Measurements from ENCODE around the gene PABPN1L.

Gene PABPN1L

DNA sequence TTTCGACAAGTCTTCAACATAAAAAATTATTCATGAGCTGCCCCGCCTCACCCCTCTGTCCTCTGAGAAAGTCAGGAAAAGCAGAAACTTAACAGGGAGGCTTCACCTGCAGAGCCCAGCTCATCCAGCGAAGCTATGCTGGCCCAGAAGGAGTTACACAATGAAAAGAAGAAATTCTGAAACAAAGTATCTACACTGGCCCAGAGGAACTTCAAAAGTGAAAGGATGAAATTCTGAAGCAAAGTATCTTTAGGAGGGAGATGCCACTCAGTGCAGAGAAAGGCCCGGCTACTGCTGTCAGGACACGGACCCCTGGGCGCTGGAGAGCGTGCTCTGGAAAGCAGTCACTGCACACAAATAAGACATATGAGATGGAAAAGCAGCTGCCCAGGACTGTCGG, 11.3 kb downstream of the PABPN1L start:
- no peak for DNase-seq (ENCODE audit: low read depth)
- TF ChIP-seq, protein P1, sequence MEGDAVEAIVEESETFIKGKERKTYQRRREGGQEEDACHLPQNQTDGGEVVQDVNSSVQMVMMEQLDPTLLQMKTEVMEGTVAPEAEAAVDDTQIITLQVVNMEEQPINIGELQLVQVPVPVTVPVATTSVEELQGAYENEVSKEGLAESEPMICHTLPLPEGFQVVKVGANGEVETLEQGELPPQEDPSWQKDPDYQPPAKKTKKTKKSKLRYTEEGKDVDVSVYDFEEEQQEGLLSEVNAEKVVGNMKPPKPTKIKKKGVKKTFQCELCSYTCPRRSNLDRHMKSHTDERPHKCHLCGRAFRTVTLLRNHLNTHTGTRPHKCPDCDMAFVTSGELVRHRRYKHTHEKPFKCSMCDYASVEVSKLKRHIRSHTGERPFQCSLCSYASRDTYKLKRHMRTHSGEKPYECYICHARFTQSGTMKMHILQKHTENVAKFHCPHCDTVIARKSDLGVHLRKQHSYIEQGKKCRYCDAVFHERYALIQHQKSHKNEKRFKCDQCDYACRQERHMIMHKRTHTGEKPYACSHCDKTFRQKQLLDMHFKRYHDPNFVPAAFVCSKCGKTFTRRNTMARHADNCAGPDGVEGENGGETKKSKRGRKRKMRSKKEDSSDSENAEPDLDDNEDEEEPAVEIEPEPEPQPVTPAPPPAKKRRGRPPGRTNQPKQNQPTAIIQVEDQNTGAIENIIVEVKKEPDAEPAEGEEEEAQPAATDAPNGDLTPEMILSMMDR (IDR thresholded peaks at IDR 0.05; ENCODE audit: low read depth, low read length, missing control alignments), result no peak
- no peak overlapping the region for H3K4me3 ChIP-seq (ENCODE audit: low read depth, low read length)

DNA sequence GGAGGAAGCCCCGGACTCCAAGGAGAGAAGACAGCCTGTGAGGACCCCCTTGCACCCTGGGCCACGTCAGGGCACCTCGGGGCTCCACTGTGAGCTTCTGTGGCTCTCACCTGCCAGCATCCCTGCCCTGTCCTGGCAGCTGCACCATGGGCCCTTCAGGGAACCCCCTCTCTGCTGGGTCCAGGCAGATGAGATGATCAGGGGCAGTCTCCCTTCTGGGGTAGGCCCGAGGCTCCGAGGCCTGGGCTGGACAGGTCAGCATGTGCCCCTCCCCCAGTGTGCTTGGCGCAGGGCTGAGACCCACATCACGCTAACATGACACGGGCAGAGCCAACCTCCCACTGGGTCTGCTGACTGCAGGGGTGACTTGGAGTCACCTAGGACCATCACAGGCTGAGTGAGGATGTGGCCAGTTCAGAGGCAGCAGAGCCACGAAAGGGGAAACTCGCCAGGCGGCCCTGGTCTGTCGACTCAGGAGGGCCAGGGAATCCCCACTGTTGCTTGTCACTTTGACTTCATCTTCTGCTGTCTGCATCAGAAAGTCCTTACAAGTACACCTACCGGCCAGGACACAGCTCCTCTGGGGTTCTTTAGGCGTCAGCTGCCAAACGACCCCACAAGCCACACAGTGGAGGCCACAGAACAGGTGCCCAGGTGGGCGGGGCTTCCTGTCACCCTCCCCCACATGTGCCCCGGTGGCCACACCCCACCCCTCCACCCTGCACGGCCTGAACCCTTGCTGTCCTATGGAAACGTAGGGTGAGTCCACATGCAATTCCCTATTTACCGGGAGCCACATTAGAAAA, 12.0 kb downstream of the PABPN1L start:
- TF ChIP-seq, protein P1 (IDR thresholded peaks at IDR 0.05; ENCODE audit: low read depth, low read length, missing control alignments), result no peak
- DNase-seq (ENCODE audit: low read depth), result no peak
- H3K4me3 ChIP-seq (ENCODE audit: low read depth, low read length), result no peak overlapping the region

DNA sequence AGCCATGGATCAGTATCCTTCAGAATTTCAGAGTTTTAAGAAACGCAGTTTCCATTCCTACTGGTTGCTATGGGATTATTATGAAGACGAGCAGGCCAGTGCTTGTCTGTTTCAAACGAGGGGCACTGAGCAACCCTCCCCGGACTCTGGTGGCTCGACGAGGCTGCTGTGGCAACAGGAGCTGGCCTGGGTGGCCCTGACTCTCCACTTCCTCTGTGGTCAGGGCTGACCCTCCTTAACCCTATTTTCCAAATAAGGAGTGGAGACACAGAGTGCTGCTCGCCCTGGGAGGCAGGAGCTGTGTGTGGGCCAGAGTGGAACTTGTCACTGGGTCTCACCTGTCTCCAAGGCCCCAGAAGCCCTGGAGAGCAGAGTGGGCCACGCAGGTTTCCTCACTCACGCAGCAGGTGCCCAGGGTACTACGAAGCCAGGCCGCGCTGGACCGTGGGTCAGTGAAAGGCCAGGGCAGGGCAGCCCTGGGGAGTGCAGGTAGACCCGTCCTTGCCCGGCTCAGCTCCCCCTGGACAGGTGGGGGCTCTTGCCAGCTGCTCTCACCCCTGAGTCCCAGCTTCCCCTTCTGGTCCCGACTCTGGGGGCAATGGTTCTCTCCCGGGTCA, 13.0 kb downstream of the PABPN1L start:
- DNase-seq (ENCODE audit: low read depth), result no peak
- TF ChIP-seq, protein P1 (IDR thresholded peaks at IDR 0.05; ENCODE audit: low read depth, low read length, missing control alignments), result no peak
- H3K4me3 ChIP-seq (ENCODE audit: low read depth, low read length), result no peak overlapping the region

DNA sequence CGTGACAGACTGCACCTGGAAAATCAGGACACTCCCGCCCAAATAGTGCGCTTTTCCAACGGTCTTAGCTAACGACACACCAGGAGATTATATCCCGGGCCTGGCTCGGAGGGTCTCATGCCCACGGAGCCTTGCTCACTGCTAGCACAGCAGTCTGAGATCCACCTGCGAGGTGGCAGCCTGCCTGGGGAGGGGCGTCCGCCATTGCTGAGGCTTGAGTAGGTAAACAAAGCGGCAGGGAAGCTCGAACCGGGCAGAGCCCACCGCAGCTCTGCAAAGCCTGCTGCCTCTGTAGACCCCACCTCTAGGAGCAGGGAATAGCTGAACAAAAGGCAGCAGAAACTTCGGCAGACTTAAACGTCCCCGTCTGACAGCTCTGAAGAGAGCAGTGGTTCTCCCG, 14.8 kb downstream of the PABPN1L start:
- TF ChIP-seq, protein P1 (IDR thresholded peaks at IDR 0.05; ENCODE audit: low read depth, low read length, missing control alignments), result no peak
- no peak overlapping the region for H3K4me3 ChIP-seq (ENCODE audit: low read depth, low read length)

DNA sequence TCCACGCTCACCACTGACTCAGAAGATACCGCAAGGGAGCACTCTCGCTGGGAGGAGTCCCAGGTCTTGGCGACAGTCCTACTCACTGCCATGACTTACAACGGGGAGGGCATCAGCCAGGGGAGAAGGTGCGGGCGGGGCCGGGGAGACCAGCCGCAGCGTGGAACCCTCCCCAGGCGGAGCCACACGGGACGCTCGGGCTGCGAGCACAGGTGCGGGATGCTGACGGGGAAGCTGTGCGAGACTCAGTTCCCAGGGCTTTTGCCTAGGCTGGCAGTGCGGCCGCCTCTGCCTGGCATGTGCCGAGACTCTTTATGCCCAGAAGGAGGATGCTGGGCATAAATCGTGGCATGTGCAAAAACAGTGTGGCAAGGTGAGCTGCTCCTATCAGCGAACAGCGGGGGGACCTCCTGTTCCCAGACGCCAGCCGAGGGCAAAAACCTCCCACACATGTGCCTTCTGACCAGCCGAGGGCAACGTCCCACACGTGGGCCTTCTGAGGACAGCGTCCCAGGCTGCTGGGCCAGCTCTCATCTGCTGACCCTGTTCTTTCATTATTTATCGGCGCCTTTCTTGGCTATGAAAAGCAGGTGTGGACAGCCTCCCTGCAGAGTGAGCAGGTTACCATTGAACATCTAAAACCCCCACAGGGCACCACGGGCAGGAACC, 15.8 kb downstream of the PABPN1L start:
- TF ChIP-seq, protein P1 (IDR thresholded peaks at IDR 0.05; ENCODE audit: low read depth, low read length, missing control alignments), result no peak
- no peak overlapping the region for H3K4me3 ChIP-seq (ENCODE audit: low read depth, low read length)

More for the DNA sequence above, 14.8 kb downstream of the PABPN1L start:
- DNase-seq (ENCODE audit: low read depth), result no peak

DNA sequence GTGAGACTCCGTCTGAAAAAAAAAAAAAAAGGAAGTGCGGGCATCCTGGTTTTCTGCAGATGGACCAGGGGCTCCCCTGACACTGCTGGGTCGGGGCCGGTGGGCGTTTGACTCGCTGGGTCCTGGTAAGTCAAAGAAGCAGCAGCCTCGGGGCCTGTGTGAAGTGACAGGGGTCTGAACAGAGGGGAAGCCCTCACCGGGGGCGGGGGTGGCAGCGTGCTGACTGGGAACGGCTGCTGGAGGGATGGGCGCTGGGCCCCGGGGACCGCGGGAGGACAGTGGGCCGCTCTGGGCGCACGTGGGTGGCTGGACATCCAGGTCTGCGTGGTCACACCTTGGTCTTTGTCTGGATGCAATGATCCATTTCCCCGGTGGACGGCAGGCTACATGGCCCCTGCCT, 17.9 kb downstream of the PABPN1L start:
- no peak overlapping the region for H3K4me3 ChIP-seq (ENCODE audit: low read depth, low read length)
- DNase-seq (ENCODE audit: low read depth), result no peak
- TF ChIP-seq, protein P1 (IDR thresholded peaks at IDR 0.05; ENCODE audit: low read depth, low read length, missing control alignments), result no peak

More for the DNA sequence above, 15.8 kb downstream of the PABPN1L start:
- no peak for DNase-seq (ENCODE audit: low read depth)

All from GM12864 (cell line).